KG1 (cell line): ENCODE results near the gene CES3.
"Not testable (repeated sequence)": the region's sequence is repeated elsewhere in the genome, so short reads cannot be mapped to it uniquely, and the experiment has no call there.

Experiments
- DNase-seq: peaks from one replicate; lab custom pipeline; 2025; lab: John Stamatoyannopoulos, UW

Gene CES3

DNA sequence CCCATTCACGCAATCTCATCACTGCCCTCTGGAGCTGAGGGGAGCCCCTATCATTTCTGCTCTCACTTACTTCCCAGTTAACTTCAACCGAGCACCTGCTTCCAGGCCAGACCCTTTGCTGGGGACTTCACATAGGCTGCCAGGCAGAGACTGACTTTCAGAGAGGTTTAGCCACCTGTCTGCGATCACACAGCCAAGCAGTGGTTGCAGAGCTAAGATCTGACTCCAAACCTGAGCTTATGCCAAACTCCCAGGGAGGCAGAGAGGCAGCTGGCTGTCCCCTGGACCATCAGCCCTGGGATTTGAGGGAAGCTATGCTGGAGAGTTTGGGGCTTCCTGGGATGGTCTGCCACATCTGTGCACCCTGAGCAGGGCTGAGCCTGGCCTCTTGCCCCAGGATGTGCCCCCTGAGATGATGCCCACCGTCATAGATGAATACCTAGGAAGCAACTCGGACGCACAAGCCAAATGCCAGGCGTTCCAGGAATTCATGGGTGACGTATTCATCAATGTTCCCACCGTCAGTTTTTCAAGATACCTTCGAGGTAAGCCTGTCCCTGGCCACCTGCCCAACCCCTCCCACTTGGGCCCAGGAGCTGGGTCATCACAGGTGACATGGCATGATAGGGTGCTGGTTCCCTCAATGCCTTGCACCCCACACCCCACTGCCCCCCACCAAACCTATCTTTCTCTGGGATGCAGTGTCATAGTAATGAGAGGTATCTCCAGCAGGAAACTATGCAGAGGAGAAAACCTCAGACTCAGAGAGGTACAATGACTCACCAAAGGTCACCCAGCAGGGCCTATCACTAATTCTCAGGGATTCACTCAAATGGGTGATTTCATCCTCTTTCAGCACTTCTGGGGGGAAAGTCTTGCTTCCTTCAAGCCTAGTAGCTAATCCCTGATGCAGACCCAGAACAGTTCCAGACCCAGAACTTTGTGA lies 10.0 kb downstream of the CES3 start:
- no peak for DNase-seq

DNA sequence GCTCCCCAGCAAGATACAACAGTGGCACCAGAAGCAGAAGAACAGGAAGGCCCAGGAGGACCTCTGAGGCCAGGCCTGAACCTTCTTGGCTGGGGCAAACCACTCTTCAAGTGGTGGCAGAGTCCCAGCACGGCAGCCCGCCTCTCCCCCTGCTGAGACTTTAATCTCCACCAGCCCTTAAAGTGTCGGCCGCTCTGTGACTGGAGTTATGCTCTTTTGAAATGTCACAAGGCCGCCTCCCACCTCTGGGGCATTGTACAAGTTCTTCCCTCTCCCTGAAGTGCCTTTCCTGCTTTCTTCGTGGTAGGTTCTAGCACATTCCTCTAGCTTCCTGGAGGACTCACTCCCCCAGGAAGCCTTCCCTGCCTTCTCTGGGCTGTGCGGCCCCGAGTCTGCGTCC lies 11.9 kb downstream of the CES3 start:
- DNase-seq: no peak

DNA sequence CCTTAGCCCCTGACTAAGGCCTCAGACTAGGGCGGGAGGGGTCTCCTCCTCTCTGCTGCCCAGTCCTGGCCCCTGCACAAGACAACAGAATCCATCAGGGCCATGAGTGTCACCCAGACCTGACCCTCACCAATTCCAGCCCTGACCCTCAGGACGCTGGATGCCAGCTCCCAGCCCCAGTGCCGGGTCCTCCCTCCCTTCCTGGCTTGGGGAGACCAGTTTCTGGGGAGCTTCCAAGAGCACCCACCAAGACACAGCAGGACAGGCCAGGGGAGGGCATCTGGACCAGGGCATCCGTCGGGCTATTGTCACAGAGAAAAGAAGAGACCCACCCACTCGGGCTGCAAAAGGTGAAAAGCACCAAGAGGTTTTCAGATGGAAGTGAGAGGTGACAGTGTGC lies 12.7 kb downstream of the CES3 start:
- no peak for DNase-seq

- not testable (repeated sequence) for DNase-seq
These were observed 13.3 kb downstream of the CES3 start for GRCh38 chr16:66974156-66974931.

GRCh38 chr16:66974932-66975246 lies 13.8 kb downstream of the CES3 start:
- not testable (repeated sequence) for DNase-seq

DNA sequence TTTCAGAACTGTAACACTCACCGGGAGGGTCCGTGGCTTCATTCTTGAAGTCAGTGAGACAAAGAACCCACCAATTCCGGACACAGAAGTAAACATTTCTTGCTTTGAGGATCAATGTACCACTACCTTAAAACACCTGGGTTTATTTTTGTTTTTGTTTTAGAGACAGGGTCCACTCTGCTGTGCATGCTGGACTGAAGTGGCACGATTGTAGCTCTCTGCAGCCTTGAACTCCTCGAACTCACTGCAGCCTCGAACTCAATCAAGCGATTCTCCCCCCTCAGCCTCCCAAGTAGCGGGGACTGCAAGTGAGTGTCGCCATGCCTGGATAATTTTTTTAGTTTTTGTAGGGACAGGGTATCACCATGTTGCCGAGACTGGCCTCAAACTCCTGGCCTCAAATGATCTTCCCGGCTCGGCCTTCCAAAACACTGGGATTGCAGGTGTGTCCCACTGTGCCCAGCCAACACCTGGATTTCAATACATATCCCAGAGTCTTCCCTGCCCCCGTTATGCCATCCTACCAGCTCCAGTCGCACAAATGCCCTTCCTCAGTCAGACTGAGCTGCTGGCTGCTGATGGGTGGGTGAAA lies 14.3 kb downstream of the CES3 start:
- DNase-seq: no peak

GRCh38 chr16:66976746-66977145 lies 15.7 kb downstream of the CES3 start:
- DNase-seq: no peak

DNA sequence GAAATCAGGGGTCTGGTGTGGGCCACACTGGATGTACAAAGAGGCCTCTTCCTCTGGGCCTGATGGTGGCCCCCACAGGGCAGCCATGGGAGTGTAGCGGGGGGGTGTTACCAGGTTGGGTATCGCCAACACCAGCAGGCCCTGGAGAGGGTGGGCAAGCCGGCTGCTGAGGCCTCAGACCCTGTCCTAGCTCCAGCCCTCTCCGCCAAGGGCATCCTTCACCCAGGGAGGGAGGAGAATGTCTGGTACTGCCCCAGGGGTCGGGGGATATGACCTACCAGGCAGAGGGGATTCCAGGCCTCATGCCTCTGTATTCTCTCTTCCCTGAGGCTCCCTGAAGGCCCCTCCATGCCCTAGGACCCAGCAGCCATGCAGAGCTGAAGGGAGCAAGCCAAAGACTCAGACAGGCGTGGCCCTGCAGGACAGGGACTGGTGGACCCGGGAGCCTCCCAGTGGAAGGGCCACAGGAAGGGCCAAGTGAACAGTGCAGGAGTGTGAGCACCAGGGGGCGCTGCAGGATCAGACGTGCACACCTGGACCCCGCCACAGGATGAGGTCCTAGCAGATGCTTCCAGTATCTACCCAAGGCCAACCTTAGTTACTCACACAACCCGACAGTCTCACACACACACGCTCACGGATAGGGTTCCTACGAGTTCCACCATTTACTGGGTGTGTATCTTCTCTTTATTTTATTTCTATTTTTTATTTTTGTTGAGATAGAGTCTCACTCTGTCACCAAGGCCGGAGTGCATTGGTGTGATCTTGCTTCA lies 16.5 kb downstream of the CES3 start:
- DNase-seq: peak; percentile 46

GRCh38 chr16:66979011-66979717 lies 18.1 kb downstream of the CES3 start:
- no peak for DNase-seq

DNA sequence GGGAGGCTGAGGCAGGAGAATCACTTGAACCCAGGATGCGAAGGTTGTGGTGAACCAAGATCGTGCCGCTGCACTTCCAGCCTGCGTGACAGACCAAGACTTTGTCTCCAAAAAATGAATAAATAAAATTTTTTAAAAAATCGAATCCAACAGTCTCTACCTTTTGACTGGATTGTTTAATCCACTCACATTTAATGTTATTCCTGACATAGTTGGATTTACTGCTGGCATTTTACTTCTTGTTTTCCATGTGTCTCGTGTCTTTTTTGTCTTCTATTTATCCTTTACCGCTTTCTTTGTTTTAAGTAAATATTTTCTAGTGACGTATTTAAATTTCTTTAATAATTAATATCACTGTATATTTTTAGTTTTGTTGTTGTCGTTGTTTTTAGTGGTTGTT lies 22.0 kb downstream of the CES3 start:
- DNase-seq: no peak

DNA sequence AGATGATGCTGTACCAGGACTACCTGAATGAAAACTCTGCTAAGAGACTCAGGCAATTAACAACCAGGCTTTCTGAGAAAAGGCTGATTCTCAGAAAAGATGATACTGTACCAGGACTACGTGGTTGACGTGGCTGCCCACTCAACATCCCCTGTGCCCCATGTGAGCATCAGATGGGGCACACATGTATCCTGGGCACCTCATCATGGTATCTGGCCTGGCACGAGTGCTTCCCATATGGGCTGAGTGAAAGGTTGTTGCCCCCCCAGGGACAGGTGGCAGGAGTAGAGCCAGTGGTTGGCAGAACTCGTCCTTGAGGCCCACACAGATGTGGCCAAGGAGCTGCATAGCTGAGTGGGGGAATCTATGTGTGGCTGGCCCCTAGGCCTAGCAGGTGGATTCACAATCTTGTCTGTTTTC lies 23.8 kb downstream of the CES3 start:
- DNase-seq: no peak

- DNase-seq: no peak
These were observed 25.5 kb downstream of the CES3 start for GRCh38 chr16:66986559-66986958.

GRCh38 chr16:66988197-66988788 lies 27.2 kb downstream of the CES3 start, which contains the start of gene CES4A:
Gene CES4A (plus strand): TSS chr16:66988589. CDS start chr16:66988773, 184 bp downstream.
- DNase-seq: no peak

GRCh38 chr16:66991545-66992077 lies 30.5 kb downstream of the CES3 start:
- DNase-seq: no peak

DNA sequence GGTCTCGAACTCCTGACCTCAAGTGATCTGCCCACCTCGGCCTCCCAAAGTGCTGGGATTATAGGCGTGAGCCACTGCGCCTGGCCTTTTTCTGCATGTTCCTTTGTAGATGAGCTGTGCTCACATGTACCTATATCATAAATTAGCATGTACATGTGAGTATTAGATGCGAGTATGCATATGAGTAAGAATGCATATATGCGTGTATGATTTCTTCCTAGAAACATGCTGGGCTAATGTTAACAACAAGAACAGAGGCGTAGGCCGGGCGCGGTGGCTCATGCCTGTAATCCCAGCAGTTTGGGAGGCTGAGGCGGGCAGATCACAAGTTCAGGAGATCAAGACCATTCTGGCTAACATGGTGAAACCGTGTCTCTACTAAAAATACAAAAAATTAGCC lies 32.5 kb downstream of the CES3 start:
- DNase-seq: not testable (repeated sequence)

- DNase-seq: no peak
These were observed 35.4 kb downstream of the CES3 start for GRCh38 chr16:66996324-66996982.

- no peak for DNase-seq
These were observed 35.9 kb downstream of the CES3 start for GRCh38 chr16:66996983-66997358.

DNA sequence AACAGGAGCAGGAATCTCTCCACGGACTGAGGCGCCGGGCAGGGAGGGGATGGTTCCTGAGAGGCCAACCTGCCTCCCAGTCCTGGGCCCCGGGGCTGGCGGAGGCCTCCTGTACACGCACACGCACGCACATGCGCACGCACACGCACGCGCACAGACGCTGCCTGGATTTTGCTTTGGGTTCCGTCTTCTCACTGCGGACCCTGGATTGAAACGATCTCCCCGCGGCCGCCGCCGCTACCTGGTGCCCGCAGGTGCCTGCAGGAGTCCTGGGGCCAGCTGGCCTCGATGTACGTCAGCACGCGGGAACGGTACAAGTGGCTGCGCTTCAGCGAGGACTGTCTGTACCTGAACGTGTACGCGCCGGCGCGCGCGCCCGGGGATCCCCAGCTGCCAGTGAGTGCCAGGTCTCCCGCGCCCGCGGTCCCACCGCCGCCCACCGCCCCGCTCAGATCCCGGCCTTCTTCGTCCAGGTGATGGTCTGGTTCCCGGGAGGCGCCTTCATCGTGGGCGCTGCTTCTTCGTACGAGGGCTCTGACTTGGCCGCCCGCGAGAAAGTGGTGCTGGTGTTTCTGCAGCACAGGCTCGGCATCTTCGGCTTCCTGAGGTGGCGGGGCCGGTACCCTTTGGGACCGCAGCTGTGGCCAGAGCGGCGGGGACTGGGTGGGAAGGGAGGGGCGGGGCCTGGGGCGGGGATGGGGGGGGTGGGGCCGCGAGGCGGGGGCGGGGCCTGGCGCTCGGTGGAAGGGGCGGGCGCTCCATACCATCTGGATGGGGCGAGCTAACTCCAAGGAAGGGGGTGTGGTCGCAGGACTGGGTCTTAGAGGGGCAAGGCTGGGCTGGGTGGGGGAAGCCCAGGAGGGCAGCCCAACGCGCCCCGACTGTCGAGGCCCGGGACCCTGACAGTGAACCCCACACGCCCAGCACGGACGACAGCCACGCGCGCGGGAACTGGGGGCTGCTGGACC lies 39.6 kb downstream of the CES3 start:
- no peak for DNase-seq

DNA sequence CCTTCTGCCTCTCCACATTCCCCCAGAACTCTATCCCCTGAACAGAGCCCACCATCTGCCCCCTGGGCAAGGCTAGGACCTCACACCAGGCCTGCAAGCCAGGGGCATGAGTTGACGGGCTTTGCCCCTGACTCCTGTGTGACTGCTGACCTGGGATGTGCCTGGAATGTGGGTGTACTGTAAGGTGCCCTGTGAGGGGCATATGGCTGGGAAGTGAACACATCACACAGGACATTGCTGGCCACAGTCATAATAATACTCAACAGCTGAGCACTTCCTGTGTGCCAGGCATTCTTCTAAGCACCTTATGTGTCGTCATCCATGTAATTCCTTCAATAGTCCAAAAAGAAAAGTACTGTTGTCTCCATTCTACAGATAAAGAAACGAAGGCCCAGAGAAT lies 40.7 kb downstream of the CES3 start:
- DNase-seq: no peak
